GM12865 (cell line): ENCODE data around the gene CTPS2.

Experiments
- DNase-seq: peaks from one replicate; pipeline ENCODE4 v3.0.0; 2010; ENCODE audit warnings: low read depth
- H3K4me3 ChIP-seq: 2 replicates; pipeline ENCODE4 v1.5.1; 2011; ENCODE audit warnings: mild to moderate bottlenecking, low read depth, low read length, control low read depth
- CTCF ChIP-seq: IDR thresholded peaks from 2 replicates; pipeline ENCODE4 v1.5.1; 2011; ENCODE audit warnings: low read length, control low read depth, low read depth, inconsistent platforms; ENCODE audit not compliant: insufficient read depth; ENCODE audit errors: missing control alignments

CTPS2 gene

GRCh38 chrX:16640823-16641222 is 71.6 kb downstream of the CTPS2 start:
- no peak overlapping the region for H3K4me3 ChIP-seq
- DNase-seq, result no peak
- no peak for TF ChIP-seq CTCF

GRCh38 chrX:16639966-16640365 is 72.5 kb downstream of the CTPS2 start:
- H3K4me3 ChIP-seq, result no peak overlapping the region
- TF ChIP-seq CTCF, result no peak
- no peak for DNase-seq

GRCh38 chrX:16638533-16638932 is 73.9 kb downstream of the CTPS2 start:
- no peak for DNase-seq
- no peak overlapping the region for H3K4me3 ChIP-seq
- TF ChIP-seq CTCF, result no peak

GRCh38 chrX:16635596-16635995 is 76.9 kb downstream of the CTPS2 start:
- H3K4me3 ChIP-seq, result no peak overlapping the region
- TF ChIP-seq CTCF, result no peak
- no peak for DNase-seq

GRCh38 chrX:16635040-16635439 is 77.4 kb downstream of the CTPS2 start:
- no peak for DNase-seq
- TF ChIP-seq CTCF, result no peak
- no peak overlapping the region for H3K4me3 ChIP-seq

- DNase-seq, result no peak
- H3K4me3 ChIP-seq, result no peak overlapping the region
- no peak for TF ChIP-seq CTCF
Measured at GRCh38 chrX:16633754-16634153, 78.7 kb downstream of the CTPS2 start.

- no peak for TF ChIP-seq CTCF
- H3K4me3 ChIP-seq, result no peak overlapping the region
- no peak for DNase-seq
Measured at GRCh38 chrX:16629909-16630308, 82.6 kb downstream of the CTPS2 start.
